Measurements from ENCODE around the gene ACTL6A.

Gene ACTL6A

GRCh38 chr3:179541094-179541493, 21.6 kb upstream of the ACTL6A start:
- H3K4me1 ChIP-seq = peaks cover 0 to 20% (median 0%) of the 10 kb centered on the region in 10 experiments; a peak in 5 of 20 replicates
- no peak for TF ChIP-seq Cebpa-rat (IDR thresholded peaks at IDR 0.05)
- H3K4me3 ChIP-seq = no peak overlapping the region

GRCh38 chr3:179541596-179541995, 21.1 kb upstream of the ACTL6A start:
- H3K36me3 ChIP-seq = no peaks in the 10 kb centered on the region
- no peak overlapping the region for H3K9ac ChIP-seq
- no peaks in the 10 kb centered on the region for H3K27me3 ChIP-seq
- no peak overlapping the region for H3K27ac ChIP-seq
- H3K4me1 ChIP-seq = peaks cover 0 to 19% (median 0%) of the 10 kb centered on the region in 10 experiments; a peak in 5 of 20 replicates
- no peak overlapping the region for H3K4me2 ChIP-seq
- no peak for TF ChIP-seq Cebpa-rat (IDR thresholded peaks at IDR 0.05)
- H4K20me1 ChIP-seq = no peaks in the 10 kb centered on the region
- H3K4me3 ChIP-seq = no peak overlapping the region
- no peaks in the 10 kb centered on the region for H3K9me3 ChIP-seq (replicated peaks in 1 of 11)

More at GRCh38 chr3:179541094-179541493, 21.6 kb upstream of the ACTL6A start:
- no peaks in the 10 kb centered on the region for H4K20me1 ChIP-seq
- H3K27ac ChIP-seq = no peak overlapping the region
- no peak overlapping the region for H3K9ac ChIP-seq
- no peak overlapping the region for H3K4me2 ChIP-seq
- H3K27me3 ChIP-seq = no peaks in the 10 kb centered on the region
- no peaks in the 10 kb centered on the region for H3K9me3 ChIP-seq (replicated peaks in 1 of 11)
- H3K36me3 ChIP-seq = no peaks in the 10 kb centered on the region

DNA sequence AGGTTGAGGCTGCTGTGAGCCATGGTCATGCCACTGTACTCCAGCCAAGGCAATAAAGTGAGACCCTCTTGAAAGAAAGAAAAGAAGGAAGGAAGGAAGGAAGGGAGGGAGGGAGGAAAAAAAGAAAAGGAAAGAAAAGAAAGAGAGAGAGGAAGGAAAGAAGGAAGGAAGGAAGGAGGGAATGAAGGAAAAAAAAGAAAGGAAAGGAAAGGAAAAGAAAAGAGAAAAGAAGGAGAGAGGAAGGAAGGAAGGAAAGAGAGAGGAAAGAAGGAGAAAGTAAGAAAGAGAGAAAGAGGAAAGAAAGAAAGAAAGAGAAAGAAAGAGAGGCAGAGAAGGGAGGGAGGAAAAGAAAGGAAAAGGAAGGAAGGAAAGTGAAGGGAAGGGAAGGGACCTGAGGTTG, 20.4 kb upstream of the ACTL6A start:
- Histone ChIP-seq H3K9me3 (replicated peaks in 1 of 11) (no peaks in the 10 kb centered on the region), H3K4me3 (no peak overlapping the region), H4K20me1 (no peaks in the 10 kb centered on the region), H3K4me1 (peaks cover 0 to 12% (median 0%) of the 10 kb centered on the region in 10 experiments; a peak in 3 of 20 replicates), H3K27ac (no peak overlapping the region), H3K4me2 (no peak overlapping the region), H3K27me3 (no peaks in the 10 kb centered on the region), H3K9ac (no peak overlapping the region), H3K36me3 (no peaks in the 10 kb centered on the region)
- no peak for TF ChIP-seq Cebpa-rat (IDR thresholded peaks at IDR 0.05)

DNA sequence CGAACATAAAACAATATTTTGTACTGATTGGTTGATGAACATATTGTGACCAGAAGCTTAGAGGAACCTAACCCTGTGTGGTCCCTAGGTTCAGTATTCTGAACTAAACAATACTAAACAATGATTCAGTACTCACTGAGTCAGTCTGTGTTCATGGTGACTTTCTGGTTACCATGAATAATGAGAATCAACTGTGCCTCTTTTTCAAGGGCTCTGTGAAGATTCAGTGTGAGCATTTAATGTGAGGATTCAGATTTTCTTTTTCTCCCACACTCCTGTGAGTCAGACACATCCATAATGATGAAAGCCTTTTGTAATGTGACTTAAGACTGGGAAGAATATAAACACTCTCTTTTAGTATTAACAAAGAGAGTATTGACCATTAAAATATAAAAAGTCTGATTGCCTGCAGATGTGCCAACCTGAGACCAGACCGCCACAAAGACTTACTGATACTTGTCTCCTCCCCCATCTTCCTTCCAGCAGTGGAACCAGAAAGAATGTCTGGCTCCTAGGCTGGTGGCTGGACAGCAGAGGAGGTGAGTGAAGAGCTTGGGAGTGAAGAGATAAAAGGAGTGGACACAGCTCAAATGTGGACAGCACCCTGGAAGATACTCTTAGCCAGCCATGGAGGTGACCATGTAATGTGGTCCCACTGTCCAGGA, 17.6 kb upstream of the ACTL6A start:
- Histone ChIP-seq H3K36me3 (no peaks in the 10 kb centered on the region), H3K27ac (no peak overlapping the region), H3K9ac (no peak overlapping the region), H3K27me3 (no peaks in the 10 kb centered on the region), H3K4me1 (no peaks in the 10 kb centered on the region), H3K9me3 (replicated peaks in 1 of 11) (0 out of 22 replicates have a peak, but pooled peaks cover 0 to 2% (median 0%) of the 10 kb centered on the region in 11 experiments), H4K20me1 (no peaks in the 10 kb centered on the region), H3K4me2 (no peak overlapping the region), H3K4me3 (no peak overlapping the region)
- no peak for TF ChIP-seq Cebpa-rat (IDR thresholded peaks at IDR 0.05)

DNA sequence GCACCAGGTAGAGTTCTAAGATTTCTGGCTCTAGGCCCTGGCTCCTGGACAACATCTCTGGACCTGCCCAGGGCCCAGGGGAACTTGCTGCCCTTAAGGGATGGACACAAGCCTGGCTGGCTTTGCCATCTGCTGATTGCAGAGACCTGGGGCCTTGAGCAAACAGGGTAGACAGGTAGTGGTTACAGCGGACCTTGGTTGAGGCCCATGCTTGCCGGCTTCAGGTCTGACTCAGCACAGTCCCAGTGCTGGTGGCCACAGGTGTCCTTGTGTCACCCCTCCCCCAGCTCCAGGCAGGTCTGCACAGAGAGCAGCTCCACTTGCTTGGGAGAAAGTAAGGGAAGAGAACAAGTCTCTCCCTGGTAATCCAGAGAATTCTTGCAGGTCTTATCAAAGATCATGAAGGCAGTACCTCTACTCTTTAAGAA, 15.9 kb upstream of the ACTL6A start:
- no peaks in the 10 kb centered on the region for H3K36me3 ChIP-seq
- H3K4me3 ChIP-seq = no peak overlapping the region
- peaks cover 0 to 12% (median 9%) of the 10 kb centered on the region in 10 experiments; a peak in 9 of 20 replicates for H3K4me1 ChIP-seq
- H3K9me3 ChIP-seq (replicated peaks in 1 of 11) = 0 out of 22 replicates have a peak, but pooled peaks cover 0 to 5% (median 0%) of the 10 kb centered on the region in 11 experiments
- no peaks in the 10 kb centered on the region for H4K20me1 ChIP-seq
- TF ChIP-seq Cebpa-rat (IDR thresholded peaks at IDR 0.05) = no peak
- no peak overlapping the region for H3K9ac ChIP-seq
- H3K27me3 ChIP-seq = no peaks in the 10 kb centered on the region
- H3K27ac ChIP-seq = no peak overlapping the region
- no peak overlapping the region for H3K4me2 ChIP-seq

- no peaks in the 10 kb centered on the region for H4K20me1 ChIP-seq
- no peak overlapping the region for H3K4me3 ChIP-seq
- no peaks in the 10 kb centered on the region for H3K27me3 ChIP-seq
- H3K36me3 ChIP-seq = no peaks in the 10 kb centered on the region
- H3K27ac ChIP-seq = no peak overlapping the region
- no peak overlapping the region; a peak in 1 of 22 replicates for H3K9ac ChIP-seq
- TF ChIP-seq Cebpa-rat (IDR thresholded peaks at IDR 0.05) = no peak
- H3K4me1 ChIP-seq = peaks cover 0 to 14% (median 9%) of the 10 kb centered on the region in 10 experiments; a peak in 9 of 20 replicates
- peak overlapping the region in 5 of 11 experiments; percentile 1 to 48 (median 44); a peak in 6 of 22 replicates for H3K4me2 ChIP-seq
- 0 out of 22 replicates have a peak, but pooled peaks cover 0 to 5% (median 0%) of the 10 kb centered on the region in 11 experiments for H3K9me3 ChIP-seq (replicated peaks in 1 of 11)
Observed at GRCh38 chr3:179551349-179552105, 11.2 kb upstream of the ACTL6A start.

DNA sequence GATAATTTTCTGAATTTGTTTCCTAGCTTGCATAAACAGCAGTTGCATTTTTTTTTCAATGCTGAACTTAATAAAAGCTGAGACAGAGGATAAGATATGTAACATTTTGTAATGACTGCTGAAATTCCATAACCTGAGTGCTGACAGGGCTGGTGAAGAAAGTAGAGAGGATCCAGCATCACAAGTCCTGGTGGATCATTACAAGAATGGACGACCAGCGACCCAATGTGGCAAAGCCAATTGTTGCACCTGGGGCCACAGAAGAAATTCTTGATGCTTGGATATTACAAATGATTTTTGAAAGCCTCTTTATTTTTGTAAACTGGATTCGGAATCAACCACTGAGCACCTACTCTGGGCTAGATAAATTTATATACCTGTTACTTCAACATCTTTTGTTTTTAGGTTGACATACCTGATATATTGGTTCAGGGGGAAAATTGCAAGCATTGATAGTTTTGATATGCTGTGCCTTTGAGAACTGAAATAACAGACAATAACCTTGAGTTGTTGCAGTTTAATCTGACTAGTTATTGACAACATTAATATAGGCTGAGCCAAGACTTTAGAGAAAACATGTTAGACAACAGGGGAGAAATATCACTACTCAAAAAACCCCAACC, 3.9 kb upstream of the ACTL6A start:
- Histone ChIP-seq H3K4me2 (no peak overlapping the region), H3K9ac (no peak overlapping the region), H3K4me1 (peaks cover 2 to 13% (median 10%) of the 10 kb centered on the region in 10 experiments), H3K27ac (no peak overlapping the region), H3K4me3 (no peak overlapping the region), H4K20me1 (peaks cover 0 to 6% (median 2%) of the 10 kb centered on the region in 11 experiments; a peak in 8 of 22 replicates), H3K36me3 (no peaks in the 10 kb centered on the region), H3K9me3 (replicated peaks in 1 of 11) (no peaks in the 10 kb centered on the region), H3K27me3 (no peaks in the 10 kb centered on the region)
- TF ChIP-seq Cebpa-rat (IDR thresholded peaks at IDR 0.05) = no peak

DNA sequence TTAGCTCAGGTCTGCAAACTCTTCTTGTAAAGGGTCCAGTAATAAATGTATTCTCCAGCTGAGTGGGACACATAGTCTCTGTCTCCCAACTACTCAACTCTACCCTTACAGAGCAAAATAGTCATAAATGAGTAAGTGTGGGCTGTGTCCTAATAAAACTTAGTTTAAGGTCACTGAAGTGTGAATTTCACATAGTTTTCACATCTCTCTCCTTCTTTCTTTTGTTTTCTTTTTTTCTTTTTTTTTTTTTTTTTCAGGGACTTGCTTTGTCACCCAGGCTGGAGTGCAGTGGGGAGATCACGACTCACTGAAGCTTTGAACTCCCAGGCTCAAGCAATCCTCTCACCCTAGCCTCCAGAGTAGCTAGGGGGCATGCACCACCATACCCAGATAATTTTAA, 1.9 kb upstream of the ACTL6A start:
- H3K9me3 ChIP-seq (replicated peaks in 1 of 11) = no peaks in the 10 kb centered on the region
- no peaks in the 10 kb centered on the region for H3K36me3 ChIP-seq
- peaks cover 0 to 25% (median 21%) of the 10 kb centered on the region in 11 experiments; a peak in 15 of 22 replicates for H4K20me1 ChIP-seq
- H3K4me1 ChIP-seq = peaks cover 19 to 31% (median 24%) of the 10 kb centered on the region in 10 experiments
- H3K9ac ChIP-seq = no peak overlapping the region
- H3K27me3 ChIP-seq = no peaks in the 10 kb centered on the region
- H3K4me3 ChIP-seq = no peak overlapping the region
- no peak overlapping the region for H3K4me2 ChIP-seq
- TF ChIP-seq Cebpa-rat (IDR thresholded peaks at IDR 0.05) = no peak
- H3K27ac ChIP-seq = no peak overlapping the region

Measured in BLaER1 treated with 17β-estradiol and CSF1 and Interleukin-3, amounts not matched to agents 10 nM and 100 nM (cell line).